Measurements from ENCODE around the gene DMAC1. TPM values are rescaled to one million over a fixed set of nuclear protein-coding genes. Genes with fewer than 3 reads are reported as not detected.

DMAC1 gene, protein sequence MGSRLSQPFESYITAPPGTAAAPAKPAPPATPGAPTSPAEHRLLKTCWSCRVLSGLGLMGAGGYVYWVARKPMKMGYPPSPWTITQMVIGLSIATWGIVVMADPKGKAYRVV
- total RNA-seq: 9.2 and 10.9 TPM in 2 replicates

DNA sequence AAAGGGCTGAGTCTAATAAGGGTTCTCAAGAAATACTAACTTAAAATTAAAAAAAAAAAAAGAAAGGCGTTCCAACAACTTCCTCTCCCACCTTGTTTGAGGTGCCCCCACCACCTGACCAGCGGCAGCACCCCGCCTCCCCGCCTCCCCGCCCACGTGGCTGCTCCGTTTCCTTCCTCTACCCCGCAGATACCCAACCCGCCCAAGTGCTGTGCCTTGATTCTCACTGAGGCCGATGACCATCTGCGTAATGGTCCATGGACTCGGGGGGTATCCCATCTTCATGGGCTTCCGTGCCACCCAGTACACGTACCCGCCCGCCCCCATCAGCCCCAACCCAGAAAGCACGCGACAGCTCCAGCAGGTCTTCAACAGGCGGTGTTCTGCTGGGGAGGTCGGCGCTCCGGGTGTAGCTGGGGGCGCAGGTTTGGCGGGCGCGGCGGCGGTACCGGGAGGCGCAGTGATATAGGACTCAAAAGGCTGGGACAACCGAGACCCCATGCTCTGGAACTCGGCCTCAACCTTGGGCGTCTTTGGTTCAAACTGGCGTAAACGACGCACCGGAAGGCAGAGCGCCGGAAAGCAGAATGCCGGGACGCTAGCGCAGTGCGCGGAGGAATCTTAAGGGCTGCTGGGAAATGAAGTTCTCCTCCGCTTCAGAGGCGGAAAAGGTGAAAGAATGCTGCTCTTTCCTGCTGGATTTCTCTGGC is at the start of gene DMAC1:
Gene DMAC1, minus strand, starts transcription at position 545 of the 710 bp plus-strand sequence. Its CDS starts 44 bp downstream, at position 501.
- DNase-seq (ENCODE audit: low read depth in 2 of 2): peak; percentile 76 to 84

DNA sequence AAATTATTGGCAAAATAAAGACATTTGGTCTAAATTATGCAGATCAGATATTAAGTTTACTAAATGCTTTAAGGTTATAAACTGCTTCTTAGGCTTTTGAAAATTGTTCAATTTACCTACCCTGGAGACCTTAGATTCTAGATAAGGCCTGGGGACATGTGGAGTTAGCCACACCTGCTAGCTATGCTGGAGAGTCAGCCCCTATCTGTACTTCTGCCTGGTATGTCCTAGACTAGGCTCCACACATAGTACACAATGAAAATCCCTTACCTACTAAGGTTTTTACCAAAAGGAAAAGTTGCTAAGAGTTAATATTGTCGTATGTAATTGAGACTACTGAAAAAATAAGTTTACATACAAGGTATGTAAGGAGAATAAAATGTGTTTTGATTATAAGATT is 49.8 kb upstream of the DMAC1 start:
- DNase-seq (ENCODE audit: low read depth in 2 of 2): no peak

- DNase-seq (ENCODE audit: low read depth in 2 of 2): no peak
These were observed 48.9 kb upstream of the DMAC1 start for GRCh38 chr9:7848498-7848897.

DNA sequence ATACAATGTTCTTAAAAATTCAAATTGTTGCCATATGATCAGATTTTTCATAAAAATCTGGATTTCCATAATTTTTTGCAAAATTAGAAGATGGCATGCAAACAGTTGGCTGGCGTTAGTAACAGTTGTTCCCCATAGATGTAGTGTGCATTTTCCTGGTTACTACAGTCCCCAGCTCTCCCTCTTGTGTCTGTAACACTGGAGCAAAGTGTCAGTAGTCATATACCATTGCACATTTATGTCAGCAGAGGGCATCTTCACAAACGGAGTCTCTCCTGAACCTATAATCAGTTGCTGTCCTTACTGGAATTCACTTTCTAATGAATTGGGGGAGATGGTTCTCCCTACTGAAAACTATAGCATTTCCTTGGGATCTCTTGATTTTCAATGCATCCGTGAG is 44.7 kb upstream of the DMAC1 start:
- peak; percentile 6 to 51 for DNase-seq (ENCODE audit: low read depth in 2 of 2)

GRCh38 chr9:7841831-7842230 is 42.3 kb upstream of the DMAC1 start:
- no peak for DNase-seq (ENCODE audit: low read depth in 2 of 2)

DNA sequence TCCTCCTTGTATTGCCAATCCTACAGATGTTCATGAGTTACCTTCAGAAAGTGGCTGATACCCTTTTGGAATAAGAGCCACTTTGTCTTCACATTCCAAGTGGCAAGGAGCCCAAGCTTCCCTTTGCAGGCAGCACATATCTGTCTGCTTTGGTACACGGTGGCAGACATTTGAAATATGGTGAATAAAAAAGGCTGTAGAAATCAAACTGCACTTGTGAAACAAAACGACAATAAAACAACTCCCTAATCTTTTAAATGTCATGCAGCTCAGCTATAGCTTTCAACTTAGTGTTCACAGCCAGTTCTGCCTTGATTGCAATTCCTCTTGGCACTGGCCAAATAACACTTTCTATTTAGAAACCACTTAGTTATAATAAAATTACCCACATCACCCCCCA is 35.0 kb upstream of the DMAC1 start:
- no peak for DNase-seq (ENCODE audit: low read depth in 2 of 2)

DNA sequence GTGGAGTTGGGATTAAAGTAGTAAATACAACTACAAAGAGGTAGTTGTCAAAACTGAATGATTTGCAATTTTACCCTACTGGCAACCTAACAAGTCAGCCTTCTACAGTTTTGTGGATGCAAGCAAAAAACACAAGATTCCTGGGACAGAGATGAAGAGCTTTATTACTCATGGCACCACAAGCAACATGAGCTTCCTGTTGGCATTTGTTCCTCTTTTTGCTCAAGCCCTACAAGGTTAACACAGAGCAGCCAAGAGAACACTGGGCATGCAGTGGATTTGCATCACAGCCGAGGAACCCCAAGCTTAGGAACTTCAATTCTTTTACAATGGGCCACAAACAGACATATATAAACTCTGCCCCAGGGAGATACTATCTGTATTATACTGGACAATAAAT is 28.8 kb upstream of the DMAC1 start:
- DNase-seq (ENCODE audit: low read depth in 2 of 2): no peak

DNA sequence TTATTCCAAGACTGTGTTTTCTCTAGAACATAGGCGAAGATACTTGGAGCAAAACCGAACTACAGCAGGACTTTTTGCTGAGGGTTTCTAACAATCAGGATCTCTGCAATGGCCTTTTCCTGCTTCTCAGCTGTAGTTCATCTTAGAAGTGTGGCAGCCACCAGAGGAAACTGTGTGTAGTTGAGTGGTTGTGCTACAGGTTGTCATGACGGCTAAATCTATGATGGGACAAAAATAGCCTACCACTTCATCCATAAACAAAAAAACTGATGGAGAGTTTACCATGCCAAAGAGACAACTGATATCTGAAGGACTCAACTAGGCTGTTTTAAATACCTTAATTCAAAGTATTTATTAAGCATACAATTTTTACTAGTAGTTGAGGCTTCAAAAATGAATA is 28.2 kb upstream of the DMAC1 start:
- no peak for DNase-seq (ENCODE audit: low read depth in 2 of 2)

DNA sequence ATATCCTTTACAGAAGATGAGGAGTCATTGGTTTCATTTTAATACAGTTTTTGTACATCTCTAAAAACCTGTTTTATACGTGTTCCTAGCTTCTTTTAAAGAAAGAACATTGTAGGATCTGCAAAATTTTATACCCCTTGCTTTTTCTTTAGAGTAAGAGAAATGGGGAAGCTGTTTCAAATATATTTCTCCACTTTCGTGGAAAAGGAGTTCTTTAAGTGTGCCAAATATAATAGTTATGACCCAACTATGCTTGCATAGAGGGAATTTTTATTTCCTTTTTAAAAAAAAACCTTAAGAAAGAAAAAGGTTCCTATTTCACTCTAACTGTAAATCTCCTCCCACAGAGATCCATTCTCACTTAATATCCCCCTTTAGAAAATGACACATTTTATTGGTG is 27.5 kb upstream of the DMAC1 start:
- no peak for DNase-seq (ENCODE audit: low read depth in 2 of 2)

DNA sequence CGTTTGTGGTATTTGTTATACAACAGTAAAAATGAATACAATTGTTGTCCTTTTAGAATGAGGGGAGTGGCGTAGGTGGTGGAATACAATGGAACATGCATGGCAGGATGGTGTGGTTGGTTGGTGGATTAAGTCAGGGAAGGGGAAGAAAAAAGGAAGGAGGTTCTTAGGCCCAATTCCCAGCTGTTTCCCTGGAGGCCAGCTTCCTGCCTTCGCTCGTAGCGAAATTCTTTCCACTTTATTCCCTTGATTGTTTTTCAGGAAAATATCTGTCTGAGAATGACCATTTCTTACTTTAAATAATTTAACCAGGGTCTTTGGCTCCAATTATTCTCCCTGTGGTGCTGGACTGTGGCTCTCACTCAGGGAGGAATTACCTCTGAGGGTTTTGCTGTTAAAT is 24.1 kb upstream of the DMAC1 start:
- no peak for DNase-seq (ENCODE audit: low read depth in 2 of 2)

DNA sequence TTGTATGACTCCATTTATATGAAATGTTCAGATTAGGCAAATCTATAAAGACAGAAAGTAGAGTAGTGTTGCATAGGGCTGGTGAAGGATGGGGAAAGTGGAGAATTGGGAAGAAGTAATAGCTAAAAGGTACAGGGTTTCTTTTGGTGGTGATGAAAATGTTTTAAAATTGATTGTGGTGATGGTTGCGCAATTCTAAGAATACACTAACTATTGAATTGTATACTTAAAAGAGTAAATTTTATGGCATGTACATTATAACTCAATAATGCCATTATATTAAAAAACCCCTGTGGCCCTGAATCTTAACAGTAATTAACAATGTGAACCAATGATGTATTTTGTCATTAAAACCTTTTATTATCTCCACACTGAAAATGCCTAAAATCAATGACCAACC is 20.4 kb upstream of the DMAC1 start:
- no peak for DNase-seq (ENCODE audit: low read depth in 2 of 2)

GRCh38 chr9:7816021-7816420 is 16.4 kb upstream of the DMAC1 start:
- peak; percentile 25 to 72 for DNase-seq (ENCODE audit: low read depth in 2 of 2)

GRCh38 chr9:7813030-7813429 is 13.5 kb upstream of the DMAC1 start:
- DNase-seq (ENCODE audit: low read depth in 2 of 2): no peak

DNA sequence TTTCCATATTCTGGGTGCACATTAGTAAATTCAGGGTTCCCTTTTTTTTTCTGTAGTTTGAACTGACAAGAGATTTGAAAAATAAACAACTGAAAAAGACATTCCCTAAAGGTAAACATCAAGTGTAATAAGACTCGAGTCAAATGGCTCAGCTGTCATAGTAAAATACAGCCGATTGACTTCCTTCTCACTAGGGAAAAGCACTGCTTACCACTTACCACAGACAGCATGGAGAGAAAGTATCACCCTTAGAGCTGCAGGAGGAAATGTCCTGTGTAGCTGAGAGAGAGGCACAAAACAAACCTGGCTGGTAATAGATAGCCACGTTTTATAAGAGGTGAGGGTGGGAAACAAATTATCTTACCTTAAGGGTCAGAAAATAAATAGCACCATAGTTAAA is 12.1 kb upstream of the DMAC1 start:
- DNase-seq (ENCODE audit: low read depth in 2 of 2): no peak

DNA sequence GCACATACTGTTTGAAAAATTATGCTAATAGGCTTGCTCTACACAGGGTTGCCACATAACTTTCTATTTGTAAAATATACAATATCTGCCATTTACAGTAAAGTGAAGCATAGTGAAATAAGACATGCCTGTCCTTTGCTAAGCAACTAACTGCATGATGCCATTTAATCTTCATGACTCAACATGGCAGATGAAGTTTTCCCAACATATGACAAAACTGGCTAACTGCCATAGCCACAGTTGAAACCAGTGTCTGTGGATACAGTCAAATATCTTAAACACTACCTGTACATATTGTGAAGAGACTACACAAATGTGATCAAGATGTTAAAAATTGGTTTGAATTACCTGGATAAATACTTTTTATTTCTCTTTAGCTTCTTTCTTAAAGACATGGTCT is 3.1 kb upstream of the DMAC1 start:
- no peak for DNase-seq (ENCODE audit: low read depth in 2 of 2)

GRCh38 chr9:7799944-7800285 is 337 bp upstream of the DMAC1 start:
- DNase-seq (ENCODE audit: low read depth in 2 of 2): peak in 1 of 2 donors; percentile 6

GRCh38 chr9:7794196-7794595 is 5.4 kb downstream of the DMAC1 start:
- DNase-seq (ENCODE audit: low read depth in 2 of 2): no peak

GRCh38 chr9:7791394-7791793 is 8.2 kb downstream of the DMAC1 start:
- peak in 1 of 2 donors; percentile 5 for DNase-seq (ENCODE audit: low read depth in 2 of 2)

GRCh38 chr9:7790819-7791182 is 8.8 kb downstream of the DMAC1 start:
- no peak for DNase-seq (ENCODE audit: low read depth in 2 of 2)

DNA sequence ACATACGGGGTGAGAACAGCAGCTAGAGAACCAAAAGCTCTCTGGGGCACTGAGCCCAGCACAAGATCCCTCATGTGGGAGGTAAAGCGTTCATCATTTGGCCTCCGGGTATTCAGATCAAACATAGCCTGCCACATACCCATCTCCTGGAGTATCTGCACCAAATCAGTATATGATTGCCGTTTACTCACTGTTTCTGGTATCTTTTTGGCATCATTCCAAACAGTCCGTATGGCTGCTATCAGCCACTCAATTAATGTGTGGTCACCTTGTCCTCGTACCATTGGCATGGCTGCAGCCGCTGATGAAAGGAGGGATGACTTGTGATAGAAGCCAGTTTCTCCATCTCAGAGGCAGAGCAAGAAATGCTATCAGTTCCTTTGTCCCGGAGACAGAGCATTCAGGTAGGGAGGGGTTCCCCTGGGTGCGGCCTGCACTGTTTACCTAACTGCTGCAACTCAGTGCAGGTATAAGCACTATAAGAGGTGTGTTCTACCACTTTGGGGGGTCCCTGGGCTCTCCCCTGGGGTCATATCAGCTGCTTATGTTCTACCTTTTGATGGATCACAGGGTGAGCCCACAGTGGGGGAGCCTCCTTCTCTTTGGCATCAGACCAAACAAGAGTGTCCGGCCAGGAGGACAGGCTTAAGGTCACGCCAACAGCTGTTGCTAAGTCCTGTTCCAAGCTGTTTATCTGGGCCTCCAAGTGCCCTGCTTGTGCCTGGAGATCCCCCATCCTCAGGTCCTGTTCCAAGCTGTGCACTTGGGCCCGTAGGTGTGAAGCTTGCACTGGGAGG is 9.4 kb downstream of the DMAC1 start:
- DNase-seq (ENCODE audit: low read depth in 2 of 2): no peak

DNA sequence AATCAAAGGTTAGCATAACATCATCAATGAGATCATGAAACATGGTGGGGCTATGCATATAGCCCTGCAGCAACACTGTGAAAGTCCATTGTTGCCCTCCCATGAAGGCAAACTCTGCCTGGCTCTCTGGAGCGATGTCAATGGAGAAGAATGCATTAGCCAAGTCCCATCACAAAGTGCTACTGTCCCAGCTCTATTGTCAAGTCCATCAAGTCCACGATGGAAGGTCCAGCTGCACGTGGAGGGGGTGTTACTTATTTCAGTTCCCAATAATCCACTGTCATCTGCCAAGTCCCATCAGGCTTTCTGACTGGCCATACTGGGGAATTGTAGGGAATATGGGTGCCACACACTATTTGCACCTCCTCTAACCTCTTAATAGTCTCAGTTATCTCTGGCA is 10.8 kb downstream of the DMAC1 start:
- no peak for DNase-seq (ENCODE audit: low read depth in 2 of 2)

DNA sequence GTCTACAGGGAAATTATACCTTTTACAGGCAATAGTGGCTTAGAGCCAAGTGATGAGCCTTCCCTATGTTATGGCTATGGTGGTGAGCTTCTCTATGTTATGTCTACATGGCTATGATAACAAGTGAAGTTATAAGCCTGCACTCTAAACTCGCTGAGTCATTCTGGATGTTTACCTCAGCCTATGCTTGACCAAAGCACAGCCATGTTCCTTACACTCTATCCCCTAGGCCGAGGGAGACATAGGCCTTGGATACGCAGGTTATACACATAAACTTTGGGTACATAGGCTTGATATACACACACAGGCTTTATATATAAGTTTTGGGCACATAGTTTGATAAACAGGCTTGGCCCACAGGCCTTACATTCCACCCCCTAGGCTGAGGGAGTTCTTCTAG is 13.8 kb downstream of the DMAC1 start:
- DNase-seq (ENCODE audit: low read depth in 2 of 2): no peak

DNA sequence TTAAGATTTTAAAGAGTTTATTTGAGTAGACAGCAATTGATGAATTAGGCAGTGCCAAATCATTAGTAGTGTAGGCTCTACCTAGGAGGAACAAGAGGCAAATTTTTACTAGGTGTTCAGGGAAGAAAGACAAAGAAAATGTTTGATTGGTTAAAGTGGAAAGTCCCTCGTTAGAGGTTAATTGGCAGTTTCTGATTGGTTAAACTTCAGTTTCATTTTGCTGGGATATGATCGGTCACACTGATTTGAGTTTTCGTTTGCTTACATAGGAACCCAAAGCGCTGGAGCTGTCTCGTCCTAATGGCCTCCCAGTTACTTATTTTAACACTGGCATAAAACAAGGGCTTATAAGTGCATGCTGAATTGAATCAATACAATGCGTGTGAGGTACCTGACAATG is 15.1 kb downstream of the DMAC1 start:
- DNase-seq (ENCODE audit: low read depth in 2 of 2): no peak
